OCI-LY3 (cell line): Measurements from ENCODE around the gene EHD3.

Experiments used
- EZH2phosphoT487 ChIP-seq: fragments of 200-600 bp; shearing (Covaris generic); IDR thresholded peaks from 2 replicates; pipeline ENCODE4 v1.6.1; 2018; ENCODE audit warnings: antibody characterized with exemption, mixed run types, low read depth
- TF ChIP-seq, protein P1 (sequence below): fragments of 200-600, 300-600 bp; sonication (generic); IDR thresholded peaks from 2 replicates; pipeline ENCODE4 v1.5.1; 2014; ENCODE audit warnings: antibody characterized with exemption, low read length, low read depth

- TF ChIP-seq, protein P1, sequence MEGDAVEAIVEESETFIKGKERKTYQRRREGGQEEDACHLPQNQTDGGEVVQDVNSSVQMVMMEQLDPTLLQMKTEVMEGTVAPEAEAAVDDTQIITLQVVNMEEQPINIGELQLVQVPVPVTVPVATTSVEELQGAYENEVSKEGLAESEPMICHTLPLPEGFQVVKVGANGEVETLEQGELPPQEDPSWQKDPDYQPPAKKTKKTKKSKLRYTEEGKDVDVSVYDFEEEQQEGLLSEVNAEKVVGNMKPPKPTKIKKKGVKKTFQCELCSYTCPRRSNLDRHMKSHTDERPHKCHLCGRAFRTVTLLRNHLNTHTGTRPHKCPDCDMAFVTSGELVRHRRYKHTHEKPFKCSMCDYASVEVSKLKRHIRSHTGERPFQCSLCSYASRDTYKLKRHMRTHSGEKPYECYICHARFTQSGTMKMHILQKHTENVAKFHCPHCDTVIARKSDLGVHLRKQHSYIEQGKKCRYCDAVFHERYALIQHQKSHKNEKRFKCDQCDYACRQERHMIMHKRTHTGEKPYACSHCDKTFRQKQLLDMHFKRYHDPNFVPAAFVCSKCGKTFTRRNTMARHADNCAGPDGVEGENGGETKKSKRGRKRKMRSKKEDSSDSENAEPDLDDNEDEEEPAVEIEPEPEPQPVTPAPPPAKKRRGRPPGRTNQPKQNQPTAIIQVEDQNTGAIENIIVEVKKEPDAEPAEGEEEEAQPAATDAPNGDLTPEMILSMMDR = no peak
- TF ChIP-seq EZH2phosphoT487 = no peak
These were observed 11.9 kb upstream of the EHD3 start for GRCh38 chr2:31222071-31222470.
